Measurements from ENCODE around the gene RNF151. TPM values are rescaled to one million over a fixed set of nuclear protein-coding genes. Genes with fewer than 3 reads are reported as not detected.

RNF151 gene
- polyA plus RNA-seq, 2 of the 4 experiments (the other 2 are of a cell fraction): not detected

DNA sequence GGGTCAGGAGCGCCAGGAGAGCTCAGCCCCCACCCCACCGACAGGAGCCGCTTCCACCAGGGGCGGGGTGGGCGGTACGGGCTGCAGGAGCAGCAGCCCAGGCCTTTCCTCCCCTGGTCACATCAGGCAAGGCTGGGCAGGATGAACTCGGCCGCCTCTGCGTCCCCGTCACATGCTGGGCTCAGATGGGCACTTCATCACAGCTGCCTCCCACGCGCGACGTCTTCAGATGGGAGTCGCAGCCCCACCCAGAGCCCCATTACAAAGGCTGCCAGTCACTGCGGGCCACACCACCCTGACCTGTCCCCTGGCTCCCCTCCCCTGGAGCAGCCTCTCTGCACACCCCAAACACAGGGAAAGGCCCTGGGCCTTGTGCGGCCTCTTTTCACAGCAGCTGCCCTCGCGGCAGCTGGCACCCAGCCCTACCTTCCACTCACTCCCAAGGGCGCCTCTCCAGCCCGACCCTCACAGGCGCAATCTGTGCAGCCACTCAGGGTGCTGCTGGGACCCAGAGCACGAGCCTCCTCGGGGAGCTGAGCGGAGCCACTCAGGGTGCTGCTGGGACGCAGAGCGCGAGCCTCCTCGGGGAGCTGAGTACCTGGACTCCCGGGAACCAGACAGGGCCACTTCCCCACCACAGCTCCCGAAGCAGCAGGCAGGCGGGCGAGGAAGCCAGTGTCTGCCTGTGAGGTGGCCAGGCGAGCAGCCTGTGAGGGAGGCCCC is 38.3 kb downstream of the RNF151 start:
- H3K4me2 ChIP-seq: peak overlapping the region; percentile 78; the same call in 1 of the 3 replicates
- ATAC-seq (no peak), DNase-seq (ENCODE audit: low read depth in 1 of 2, low spot score in 1 of 2) (no peak), FAIRE-seq (no peak)
- ChIA-PET CTCF (interaction anchor here (0.9 to 11.3 kb wide), 29 partner anchors 8 to 228 kb away, joined by 3 to 196 read pairs (median 7); partner anchors contain the start of genes GFER, NOXO1, PKD1 and RAB26), POLR2A (interaction anchor here (1.0 to 1.7 kb wide), 2 partner anchors 34 to 40 kb away, joined by 4 to 11 read pairs; partner anchors contain the start of genes RPS2 and TBL3)
- no peak for TF ChIP-seq EHMT2 (IDR thresholded peaks at IDR 0.05; ENCODE audit: low read depth)
- no peak for TF ChIP-seq POLR2A (IDR thresholded peaks at IDR 0.05; ENCODE audit: low read length)
- WGBS (ENCODE audit: missing lambda C conversion rate): 89% methylated on average over 30 of the region's 34 CpGs
- peak overlapping the region in 1 of 2 experiments; percentile 71; a peak in 2 of 6 replicates for H3K27ac ChIP-seq
- no peak overlapping the region for H3K4me3 ChIP-seq
- H3K4me1 ChIP-seq: peaks cover 49% of the 10 kb centered on the region
- H3K9me3 ChIP-seq: no peaks in the 10 kb centered on the region

GRCh38 chr16:2005646-2006045 is 39.0 kb downstream of the RNF151 start:
- no peak for TF ChIP-seq NFE2L2 (conservative IDR thresholded peaks at IDR 0.05; ENCODE audit: low read length)
- TF ChIP-seq PHF8 (IDR thresholded peaks at IDR 0.05; ENCODE audit: borderline replicate concordance, low read depth): no peak
- no peak for TF ChIP-seq TP53 (CRISPR knock-in tag; IDR thresholded peaks at IDR 0.05)
- TF ChIP-seq ZC3H11A (IDR thresholded peaks at IDR 0.05): no peak
- TF ChIP-seq SMC3 (IDR thresholded peaks at IDR 0.05): no peak
- no peak for TF ChIP-seq POLR2AphosphoS2 (conservative IDR thresholded peaks at IDR 0.05; ENCODE audit: low read length)
- TF ChIP-seq CBX8 (IDR thresholded peaks at IDR 0.05): no peak
- no peak for TF ChIP-seq HDAC2 (IDR thresholded peaks at IDR 0.05)
- TF ChIP-seq, protein P1, sequence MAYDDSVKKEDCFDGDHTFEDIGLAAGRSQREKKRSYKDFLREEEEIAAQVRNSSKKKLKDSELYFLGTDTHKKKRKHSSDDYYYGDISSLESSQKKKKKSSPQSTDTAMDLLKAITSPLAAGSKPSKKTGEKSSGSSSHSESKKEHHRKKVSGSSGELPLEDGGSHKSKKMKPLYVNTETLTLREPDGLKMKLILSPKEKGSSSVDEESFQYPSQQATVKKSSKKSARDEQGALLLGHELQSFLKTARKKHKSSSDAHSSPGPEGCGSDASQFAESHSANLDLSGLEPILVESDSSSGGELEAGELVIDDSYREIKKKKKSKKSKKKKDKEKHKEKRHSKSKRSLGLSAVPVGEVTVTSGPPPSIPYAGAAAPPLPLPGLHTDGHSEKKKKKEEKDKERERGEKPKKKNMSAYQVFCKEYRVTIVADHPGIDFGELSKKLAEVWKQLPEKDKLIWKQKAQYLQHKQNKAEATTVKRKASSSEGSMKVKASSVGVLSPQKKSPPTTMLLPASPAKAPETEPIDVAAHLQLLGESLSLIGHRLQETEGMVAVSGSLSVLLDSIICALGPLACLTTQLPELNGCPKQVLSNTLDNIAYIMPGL (CRISPR knock-in tag; IDR thresholded peaks at IDR 0.05; ENCODE audit: borderline replicate concordance): no peak
- TF ChIP-seq CTCF (IDR thresholded peaks at IDR 0.05): peak; percentile 14; the same call in 1 of the 3 replicates
- TF ChIP-seq JUN (IDR thresholded peaks at IDR 0.05): no peak
- no peak for TF ChIP-seq CHD4 (IDR thresholded peaks at IDR 0.05; ENCODE audit: borderline replicate concordance)
- TF ChIP-seq, protein P2, sequence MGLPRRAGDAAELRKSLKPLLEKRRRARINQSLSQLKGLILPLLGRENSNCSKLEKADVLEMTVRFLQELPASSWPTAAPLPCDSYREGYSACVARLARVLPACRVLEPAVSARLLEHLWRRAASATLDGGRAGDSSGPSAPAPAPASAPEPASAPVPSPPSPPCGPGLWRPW (IDR thresholded peaks at IDR 0.05): no peak
- TF ChIP-seq JUNB (IDR thresholded peaks at IDR 0.05): no peak
- peak; percentile 43 to 62 for TF ChIP-seq RAD21 (conservative IDR thresholded peaks at IDR 0.05 in 1 of 2, IDR thresholded peaks at IDR 0.05 in 1 of 2)
- TF ChIP-seq HOXB5 (CRISPR knock-in tag; IDR thresholded peaks at IDR 0.05): no peak
- TF ChIP-seq EHF (CRISPR knock-in tag; IDR thresholded peaks at IDR 0.05): no peak
- no peak for FAIRE-seq
- H3K4me1 ChIP-seq: peaks cover 52% of the 10 kb centered on the region
- no peak overlapping the region for H3K4me3 ChIP-seq
- ChIA-PET POLR2A (no interaction called here), CTCF (interaction anchor here (0.9 to 11.3 kb wide), 13 partner anchors 8 to 146 kb away, joined by 3 to 196 read pairs (median 15); partner anchors contain the start of genes GFER, NOXO1, RAB26 and RNF151)
- peak in 1 of 2 experiments; percentile 64 for DNase-seq (ENCODE audit: low read depth in 1 of 2, low spot score in 1 of 2)
- no peaks in the 10 kb centered on the region for H3K9me3 ChIP-seq
- no peak overlapping the region for H3K4me2 ChIP-seq
- ATAC-seq: peak in 1 of 2 experiments; percentile 9; a peak in 2 of 6 replicates
- 84% methylated on average over 11 of the region's 21 CpGs for WGBS (ENCODE audit: missing lambda C conversion rate)
- H3K27ac ChIP-seq: peak overlapping the region in 1 of 2 experiments; percentile 19; a peak in 1 of 6 replicates

DNA sequence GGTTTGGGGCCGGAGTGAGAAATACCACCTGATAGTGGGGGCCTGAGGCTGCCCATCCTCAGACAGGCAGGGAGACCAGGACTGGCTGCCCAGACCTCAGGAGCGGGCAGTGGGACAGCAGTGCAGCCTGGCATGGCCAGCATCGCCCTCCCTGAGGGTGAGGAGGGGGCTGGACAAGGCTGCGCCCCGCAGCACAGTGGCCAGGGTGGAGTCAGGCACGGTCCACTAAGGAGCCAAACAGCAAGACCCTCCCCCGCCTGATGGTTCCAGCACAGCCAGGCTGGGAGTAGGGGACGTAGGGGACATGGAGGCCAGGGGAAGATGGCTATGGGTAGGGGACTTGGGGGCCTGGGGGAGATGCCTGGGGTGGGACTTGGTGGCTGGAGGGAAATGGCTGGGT is 39.7 kb downstream of the RNF151 start:
- H3K4me2 ChIP-seq: no peak overlapping the region
- no peak for DNase-seq (ENCODE audit: low read depth in 1 of 2, low spot score in 1 of 2)
- H3K4me3 ChIP-seq: no peak overlapping the region
- H3K9me3 ChIP-seq: no peaks in the 10 kb centered on the region
- no peak for FAIRE-seq
- POLR2A ChIA-PET: no interaction called here
- H3K27ac ChIP-seq: peak overlapping the region in 1 of 2 experiments; percentile 95; a peak in 2 of 6 replicates
- 87% methylated on average over 8 of the region's 8 CpGs for WGBS (ENCODE audit: missing lambda C conversion rate)
- ATAC-seq: no peak
- CTCF ChIA-PET: interaction anchor here (1.5 to 11.3 kb wide), 5 partner anchors 16 to 139 kb away, joined by 3 to 196 read pairs (median 52); partner anchors contain the start of genes GFER, NOXO1, RAB26 and RNF151
- H3K4me1 ChIP-seq: peaks cover 55% of the 10 kb centered on the region
- TF ChIP-seq HOXB13 (CRISPR knock-in tag; IDR thresholded peaks at IDR 0.05; ENCODE audit: low read depth): no peak
- TF ChIP-seq NPAS2 (CRISPR knock-in tag; IDR thresholded peaks at IDR 0.05; ENCODE audit: borderline replicate concordance): no peak
- TF ChIP-seq KDM5A (IDR thresholded peaks at IDR 0.05): no peak
- no peak for TF ChIP-seq HOXA7 (CRISPR knock-in tag; IDR thresholded peaks at IDR 0.05)

Measured in A549 (cell line).